Fibroblast of peridontal ligament (primary cell): ENCODE measurements around the gene GPR26.
"Not testable (repeated sequence)": the region's sequence is repeated elsewhere in the genome, so short reads cannot be mapped to it uniquely, and the experiment has no call there.

Source experiments
- DNase-seq: peaks from one replicate; pipeline ENCODE4 v3.0.0-alpha.2; 2010; ENCODE audit errors: extremely low read depth

The GPR26 gene

GRCh38 chr10:123706236-123706635, 40.1 kb downstream of the GPR26 start:
- no peak for DNase-seq

DNA sequence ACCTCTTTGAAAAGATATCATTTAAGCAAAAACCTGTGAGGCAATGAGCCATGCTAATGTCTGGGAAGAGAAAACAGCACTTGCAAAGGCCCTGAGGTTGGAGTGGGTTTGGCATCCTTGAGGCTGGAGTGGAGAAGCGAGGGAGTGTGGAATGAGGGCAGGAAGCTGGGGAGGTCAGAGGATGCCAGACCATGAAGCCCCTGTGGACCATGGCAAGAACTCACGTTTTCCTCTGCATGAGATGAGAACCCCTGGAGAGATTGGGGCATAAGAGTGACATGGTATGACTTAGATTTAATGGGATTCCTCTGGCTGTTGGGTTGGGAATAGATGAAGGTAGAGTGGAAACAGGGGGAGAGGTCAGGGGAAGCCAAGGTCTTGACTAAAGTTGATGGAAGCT, 49.4 kb downstream of the GPR26 start:
- no peak for DNase-seq

GRCh38 chr10:123717336-123717735, 51.2 kb downstream of the GPR26 start:
- DNase-seq = no peak

- no peak for DNase-seq
These were observed 52.4 kb downstream of the GPR26 start for GRCh38 chr10:123718544-123719060.

DNA sequence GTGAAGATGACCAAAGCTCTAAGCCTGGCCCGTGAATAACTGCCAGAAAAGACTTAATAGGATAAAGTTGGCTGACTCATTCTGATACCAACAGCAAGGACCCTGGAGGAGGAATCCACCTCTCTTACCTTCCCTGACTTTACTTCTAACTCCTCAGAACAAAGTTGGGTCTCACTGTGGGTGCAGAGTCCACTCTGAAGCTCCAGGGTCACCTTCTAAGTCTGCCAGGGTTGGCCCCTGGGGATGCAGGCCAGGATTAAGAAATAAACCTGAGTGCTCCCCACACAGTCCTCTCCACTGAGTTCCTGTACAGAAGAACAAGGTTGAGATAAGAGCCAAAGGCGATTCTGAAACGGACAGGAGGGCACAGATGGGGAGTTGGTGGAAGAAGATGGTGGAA, 54.4 kb downstream of the GPR26 start:
- no peak for DNase-seq

- no peak for DNase-seq
These were observed 55.4 kb downstream of the GPR26 start for GRCh38 chr10:123721441-123722049.

GRCh38 chr10:123722351-123722750, 56.2 kb downstream of the GPR26 start:
- no peak for DNase-seq

GRCh38 chr10:123724747-123725146, 58.6 kb downstream of the GPR26 start:
- no peak for DNase-seq

GRCh38 chr10:123726381-123726780, 60.2 kb downstream of the GPR26 start:
- DNase-seq = no peak

- DNase-seq = no peak
These were observed 60.7 kb downstream of the GPR26 start for GRCh38 chr10:123726836-123727235.

- no peak for DNase-seq
These were observed 63.4 kb downstream of the GPR26 start for GRCh38 chr10:123729523-123729922.

DNA sequence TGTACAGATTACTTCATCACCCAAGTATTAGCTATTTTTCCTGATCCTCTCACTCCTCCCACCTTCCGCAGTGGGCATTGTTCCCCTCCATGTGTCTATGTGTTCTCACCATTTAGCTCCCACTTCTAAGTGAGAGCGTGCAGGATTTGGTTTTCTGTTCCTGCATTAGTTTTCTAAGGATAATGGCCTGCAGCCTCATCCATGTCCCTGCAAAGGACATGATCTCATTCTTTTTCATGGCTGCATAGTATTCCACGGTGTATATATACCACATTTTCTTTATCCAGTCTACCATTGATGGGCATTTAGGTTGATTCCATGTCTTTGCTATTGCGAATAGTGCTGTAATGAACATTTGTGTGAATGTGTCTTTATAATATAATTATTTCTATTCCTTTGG, 70.8 kb downstream of the GPR26 start:
- not testable (repeated sequence) for DNase-seq

GRCh38 chr10:123741146-123741545, 75.0 kb downstream of the GPR26 start:
- DNase-seq = no peak

DNA sequence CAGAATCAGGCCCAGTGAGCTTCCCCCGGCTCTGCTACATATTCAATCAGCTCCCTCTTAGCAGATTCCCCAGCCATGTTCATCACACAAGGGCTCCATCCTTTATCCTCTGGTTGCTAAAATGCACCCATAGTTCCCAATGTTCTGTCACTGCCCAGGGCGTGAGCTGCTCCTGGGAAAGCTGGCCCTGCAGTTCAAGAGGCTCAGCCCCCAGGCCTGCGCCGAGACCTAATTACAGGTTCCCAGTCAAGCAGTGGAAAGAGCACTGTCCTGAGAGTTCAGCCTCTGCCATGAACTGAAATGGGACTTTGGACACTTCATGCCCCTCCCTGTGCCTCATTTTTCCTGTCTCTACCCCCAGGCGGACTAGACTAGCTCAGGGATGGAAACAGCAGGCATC, 75.6 kb downstream of the GPR26 start:
- DNase-seq = no peak

GRCh38 chr10:123742751-123743440, 76.7 kb downstream of the GPR26 start:
- DNase-seq = no peak

GRCh38 chr10:123743441-123744223, 77.5 kb downstream of the GPR26 start:
- peak; percentile 5 for DNase-seq

DNA sequence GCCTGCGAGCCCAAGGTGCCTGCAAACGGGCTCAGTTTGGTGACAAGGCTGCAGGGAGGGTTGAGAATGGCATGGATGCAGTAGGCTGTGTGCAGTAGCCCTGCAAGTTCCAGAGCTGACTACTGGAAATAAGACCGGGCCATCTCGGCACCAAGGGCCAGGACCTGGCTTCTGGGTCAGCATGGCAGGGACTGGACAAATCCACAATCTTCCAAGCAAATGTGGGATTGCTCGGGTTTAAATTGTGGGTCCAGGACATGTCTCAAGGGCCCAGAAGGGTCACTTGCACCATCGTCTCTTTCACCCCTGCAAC, 78.0 kb downstream of the GPR26 start:
- no peak for DNase-seq
